ENCODE measurements around the gene TAF11L10.
"Not testable (repeated sequence)": the region's sequence is repeated elsewhere in the genome, so short reads cannot be mapped to it uniquely, and the experiment has no call there.

TAF11L10 gene

GRCh38 chr5:17597728-17598127, at the start of gene TAF11L10:
Gene TAF11L10 (minus strand): TSS chr5:17597828.
- not testable (repeated sequence) for H3K4me3 ChIP-seq (ENCODE audit: low read length)

- no peak for TF ChIP-seq ZNF274 (IDR thresholded peaks at IDR 0.05; ENCODE audit: low read depth, low read length)
- no peak within 1 kb of the TSS for H3K4me3 ChIP-seq (ENCODE audit: low read length)
Measured at GRCh38 chr5:17634160-17634559, 36.5 kb upstream of the TAF11L10 start, which contains the start of gene TAF11L14. Gene TAF11L14 (plus strand): TSS chr5:17634460.

- H3K4me3 ChIP-seq (ENCODE audit: low read length) = not testable (repeated sequence)
Measured at GRCh38 chr5:17631788-17632187, 34.2 kb upstream of the TAF11L10 start, which contains the start of gene TAF11L13. Gene TAF11L13 (plus strand): TSS chr5:17632088.

- H3K4me3 ChIP-seq (ENCODE audit: low read length) = no peak overlapping the region
- TF ChIP-seq ZNF274 (IDR thresholded peaks at IDR 0.05; ENCODE audit: low read depth, low read length) = no peak
Measured at GRCh38 chr5:17625686-17626085, 28.1 kb upstream of the TAF11L10 start.

- TF ChIP-seq ZNF274 (IDR thresholded peaks at IDR 0.05; ENCODE audit: low read depth, low read length) = no peak
- no peak overlapping the region for H3K4me3 ChIP-seq (ENCODE audit: low read length)
Measured at GRCh38 chr5:17620627-17621026, 23.0 kb upstream of the TAF11L10 start.

GRCh38 chr5:17619354-17619753, 21.7 kb upstream of the TAF11L10 start:
- no peak for TF ChIP-seq ZNF274 (IDR thresholded peaks at IDR 0.05; ENCODE audit: low read depth, low read length)
- H3K4me3 ChIP-seq (ENCODE audit: low read length) = no peak overlapping the region

- H3K4me3 ChIP-seq (ENCODE audit: low read length) = no peak overlapping the region
- TF ChIP-seq ZNF274 (IDR thresholded peaks at IDR 0.05; ENCODE audit: low read depth, low read length) = no peak
Measured at GRCh38 chr5:17614872-17615605, 17.4 kb upstream of the TAF11L10 start.

GRCh38 chr5:17610092-17610491, 12.5 kb upstream of the TAF11L10 start, which contains the start of gene TAF11L12:
Gene TAF11L12 (plus strand): TSS chr5:17610392.
- not testable (repeated sequence) for H3K4me3 ChIP-seq (ENCODE audit: low read length)

GRCh38 chr5:17607461-17607860, 9.8 kb upstream of the TAF11L10 start:
- not testable (repeated sequence) for H3K4me3 ChIP-seq (ENCODE audit: low read length)

- TF ChIP-seq ZNF274 (IDR thresholded peaks at IDR 0.05; ENCODE audit: low read depth, low read length) = no peak
- H3K4me3 ChIP-seq (ENCODE audit: low read length) = no peak overlapping the region
Measured at GRCh38 chr5:17604951-17605350, 7.3 kb upstream of the TAF11L10 start.

GRCh38 chr5:17603880-17604279, 6.3 kb upstream of the TAF11L10 start, which contains the start of gene TAF11L11:
Gene TAF11L11 (plus strand): TSS chr5:17604183.
- H3K4me3 ChIP-seq (ENCODE audit: low read length) = not testable (repeated sequence)

- H3K4me3 ChIP-seq (ENCODE audit: low read length) = not testable (repeated sequence)
Measured at GRCh38 chr5:17594255-17594654, 3.4 kb downstream of the TAF11L10 start, which contains the start of gene TAF11L9. Gene TAF11L9 (minus strand): TSS chr5:17594394.

- not testable (repeated sequence) for H3K4me3 ChIP-seq (ENCODE audit: low read length)
Measured at GRCh38 chr5:17590860-17591259, 6.8 kb downstream of the TAF11L10 start, which contains the start of gene TAF11L8. Gene TAF11L8 (minus strand): TSS chr5:17590960.

GRCh38 chr5:17585658-17586057, 12.0 kb downstream of the TAF11L10 start, which contains the start of gene TAF11L7:
Gene TAF11L7 (minus strand): TSS chr5:17585758.
- not testable (repeated sequence) for H3K4me3 ChIP-seq (ENCODE audit: low read length)

Measured in GM08714 (cell line).